SJSA1 (cell line): Measurements from ENCODE around the gene CAD. TPM values are rescaled to one million over a fixed set of nuclear protein-coding genes. Genes with fewer than 3 reads are reported as not detected.
"Not testable (repeated sequence)": the region's sequence is repeated elsewhere in the genome, so short reads cannot be mapped to it uniquely, and the experiment has no call there.

Experiments
- DNase-seq, 2 experiments: peaks; one replicate each; pipeline ENCODE4 v3.0.0-alpha.2; 2015 to 2020; ENCODE audit warnings: low spot score in 2 of 2, low read depth in 1 of 2
- H3K27ac ChIP-seq: fragments of 250-450 bp; sonication (Bioruptor Pico); 2 replicates; pipeline ENCODE4 v1.5.1; 2020; ENCODE audit warnings: mild to moderate bottlenecking, moderate library complexity
- H3K27me3 ChIP-seq: fragments of 250-450 bp; sonication (Bioruptor Pico); replicated peaks from 2 replicates; pipeline ENCODE4 v1.5.1; 2020; ENCODE audit warnings: mild to moderate bottlenecking, moderate library complexity
- H3K36me3 ChIP-seq: fragments of 250-450 bp; sonication (Bioruptor Pico); 2 replicates; pipeline ENCODE4 v1.5.1; 2020; ENCODE audit warnings: mild to moderate bottlenecking
- H3K4me1 ChIP-seq: fragments of 250-450 bp; sonication (Bioruptor Pico); replicated peaks from 2 replicates; pipeline ENCODE4 v1.6.1; 2021; ENCODE audit warnings: mild to moderate bottlenecking
- H3K4me3 ChIP-seq: fragments of 250-450 bp; sonication (Bioruptor Pico); 2 replicates; pipeline ENCODE4 v1.5.1; 2020; ENCODE audit warnings: mild to moderate bottlenecking
- H3K9me3 ChIP-seq: fragments of 250-450 bp; sonication (Bioruptor Pico); replicated peaks from 2 replicates; pipeline ENCODE4 v1.5.1; 2020; ENCODE audit warnings: mild to moderate bottlenecking
- total RNA-seq: library from RNA; depleted of rRNA; stranded (reverse); fragments of >200 nt; shearing (Covaris generic); gene quantifications from 2 replicates; pipeline ENCODE4 v1.2.3, GENCODE V29; 2014

The CAD gene
- total RNA-seq, 1 experiment from 2014 or later: 17.6 TPM

GRCh38 chr2:27186613-27187345 is 30.4 kb upstream of the CAD start:
- H3K4me3 ChIP-seq: no peak overlapping the region
- 0 out of 2 replicates have a peak, but pooled peaks cover 4% of the 10 kb centered on the region for H3K9me3 ChIP-seq
- H3K36me3 ChIP-seq: no peaks in the 10 kb centered on the region
- no peak for DNase-seq
- H3K27me3 ChIP-seq: no peaks in the 10 kb centered on the region
- peak overlapping the region; percentile 98 for H3K27ac ChIP-seq
- peaks cover 76% of the 10 kb centered on the region for H3K4me1 ChIP-seq

GRCh38 chr2:27189989-27190388 is 27.2 kb upstream of the CAD start:
- no peaks in the 10 kb centered on the region for H3K9me3 ChIP-seq
- no peak overlapping the region for H3K27ac ChIP-seq
- no peak overlapping the region for H3K4me3 ChIP-seq
- no peak for DNase-seq
- no peaks in the 10 kb centered on the region for H3K36me3 ChIP-seq
- H3K27me3 ChIP-seq: no peaks in the 10 kb centered on the region
- peaks cover 53% of the 10 kb centered on the region for H3K4me1 ChIP-seq

GRCh38 chr2:27191070-27191829 is 25.9 kb upstream of the CAD start:
- no peaks in the 10 kb centered on the region for H3K36me3 ChIP-seq
- no peaks in the 10 kb centered on the region for H3K9me3 ChIP-seq
- H3K4me1 ChIP-seq: peaks cover 44% of the 10 kb centered on the region
- no peak overlapping the region for H3K27ac ChIP-seq
- no peaks in the 10 kb centered on the region for H3K27me3 ChIP-seq
- no peak overlapping the region for H3K4me3 ChIP-seq
- peak; percentile 65 to 70 for DNase-seq

GRCh38 chr2:27194538-27195354 is 22.4 kb upstream of the CAD start:
- DNase-seq: peak in 1 of 2 experiments; percentile 81
- Histone ChIP-seq H3K27ac (no peak overlapping the region), H3K36me3 (no peaks in the 10 kb centered on the region), H3K9me3 (no peaks in the 10 kb centered on the region), H3K4me3 (no peak overlapping the region), H3K27me3 (no peaks in the 10 kb centered on the region), H3K4me1 (peaks cover 14% of the 10 kb centered on the region)

- not testable (repeated sequence) for H3K36me3 ChIP-seq, H3K27ac ChIP-seq, H3K27me3 ChIP-seq
Observed at GRCh38 chr2:27195799-27196198, 21.4 kb upstream of the CAD start.

GRCh38 chr2:27198068-27198467 is 19.1 kb upstream of the CAD start:
- not testable (repeated sequence) for H3K4me1 ChIP-seq, H3K9me3 ChIP-seq, H3K27me3 ChIP-seq, H3K27ac ChIP-seq, H3K4me3 ChIP-seq, DNase-seq
- H3K36me3 ChIP-seq: peaks cover 25% of the 10 kb centered on the region

More at GRCh38 chr2:27195799-27196198, 21.4 kb upstream of the CAD start:
- peaks cover 14% of the 10 kb centered on the region for H3K4me1 ChIP-seq
- H3K9me3 ChIP-seq, H3K4me3 ChIP-seq, DNase-seq: not testable (repeated sequence)

- peaks cover 8% of the 10 kb centered on the region for H3K4me1 ChIP-seq
- no peak for DNase-seq
- peaks cover 30% of the 10 kb centered on the region for H3K36me3 ChIP-seq
- H3K4me3 ChIP-seq: no peak overlapping the region
- no peaks in the 10 kb centered on the region for H3K9me3 ChIP-seq
- H3K27me3 ChIP-seq: no peaks in the 10 kb centered on the region
- H3K27ac ChIP-seq: no peak overlapping the region
Observed at GRCh38 chr2:27198627-27199026, 18.5 kb upstream of the CAD start.

GRCh38 chr2:27199241-27199640 is 17.9 kb upstream of the CAD start:
- peaks cover 8% of the 10 kb centered on the region for H3K4me1 ChIP-seq

GRCh38 chr2:27201675-27202074 is 15.5 kb upstream of the CAD start:
- H3K36me3 ChIP-seq: peaks cover 58% of the 10 kb centered on the region
- no peak for DNase-seq
- no peaks in the 10 kb centered on the region for H3K4me1 ChIP-seq
- H3K9me3 ChIP-seq: no peaks in the 10 kb centered on the region
- no peak overlapping the region for H3K4me3 ChIP-seq
- no peaks in the 10 kb centered on the region for H3K27me3 ChIP-seq
- H3K27ac ChIP-seq: no peak overlapping the region

More at GRCh38 chr2:27199241-27199640, 17.9 kb upstream of the CAD start:
- Histone ChIP-seq H3K27ac (no peak overlapping the region), H3K9me3 (no peaks in the 10 kb centered on the region), H3K27me3 (no peaks in the 10 kb centered on the region), H3K4me3 (no peak overlapping the region), H3K36me3 (peaks cover 37% of the 10 kb centered on the region)
- no peak for DNase-seq

GRCh38 chr2:27202854-27203253 is 14.3 kb upstream of the CAD start:
- Histone ChIP-seq H3K36me3 (peaks cover 70% of the 10 kb centered on the region), H3K9me3 (no peaks in the 10 kb centered on the region), H3K4me1 (no peaks in the 10 kb centered on the region), H3K27ac (no peak overlapping the region), H3K27me3 (no peaks in the 10 kb centered on the region), H3K4me3 (no peak overlapping the region)
- DNase-seq: no peak

- Histone ChIP-seq H3K27me3 (no peaks in the 10 kb centered on the region), H3K4me3 (no peak overlapping the region), H3K4me1 (no peaks in the 10 kb centered on the region), H3K27ac (no peak overlapping the region), H3K9me3 (no peaks in the 10 kb centered on the region), H3K36me3 (peaks cover 79% of the 10 kb centered on the region)
- DNase-seq: no peak
Observed at GRCh38 chr2:27203741-27204140, 13.4 kb upstream of the CAD start.

GRCh38 chr2:27204566-27204965 is 12.6 kb upstream of the CAD start:
- Histone ChIP-seq H3K27me3 (no peaks in the 10 kb centered on the region), H3K4me1 (no peaks in the 10 kb centered on the region), H3K36me3 (peaks cover 87% of the 10 kb centered on the region), H3K9me3 (no peaks in the 10 kb centered on the region), H3K27ac (no peak overlapping the region), H3K4me3 (no peak overlapping the region)
- DNase-seq: no peak

- Histone ChIP-seq H3K36me3 (peaks cover 89% of the 10 kb centered on the region), H3K9me3 (no peaks in the 10 kb centered on the region), H3K27me3 (no peaks in the 10 kb centered on the region), H3K4me3 (no peak overlapping the region), H3K4me1 (0 out of 2 replicates have a peak, but pooled peaks cover 3% of the 10 kb centered on the region), H3K27ac (no peak overlapping the region)
- no peak for DNase-seq
Observed at GRCh38 chr2:27205206-27205605, 12.0 kb upstream of the CAD start.
